GM19351 (cell line): Measurements from ENCODE around the gene WT1.

Experiments
- ATAC-seq: cut with Tn5 transposase; IDR thresholded peaks from one replicate; pipeline ENCODE4 v1.9.1; 2021; ENCODE audit warnings: mild to moderate bottlenecking, moderate library complexity; ENCODE audit not compliant: unreplicated experiment

Gene WT1

GRCh38 chr11:32340181-32340580 is 95.2 kb downstream of the WT1 start:
- no peak for ATAC-seq
